Fibroblast of skin of back (primary cell): ENCODE measurements around the gene THBS4.

Experiments used
- DNase-seq: peaks from one replicate; pipeline ENCODE4 v3.0.0-alpha.2; 2013

The THBS4 gene

GRCh38 chr5:80117446-80117845, 82.3 kb downstream of the THBS4 start:
- DNase-seq, result no peak

- no peak for DNase-seq
These were observed 84.2 kb downstream of the THBS4 start for GRCh38 chr5:80119372-80119771.

- no peak for DNase-seq
These were observed 87.4 kb downstream of the THBS4 start for GRCh38 chr5:80122579-80122978.

GRCh38 chr5:80124121-80124918, 89.2 kb downstream of the THBS4 start:
- no peak for DNase-seq

GRCh38 chr5:80125022-80125961, 90.1 kb downstream of the THBS4 start:
- no peak for DNase-seq

GRCh38 chr5:80125962-80126480, 90.9 kb downstream of the THBS4 start:
- DNase-seq, result peak; percentile 72

- no peak for DNase-seq
These were observed 92.0 kb downstream of the THBS4 start for GRCh38 chr5:80127116-80127552.

- peak; percentile 53 for DNase-seq
These were observed 93.0 kb downstream of the THBS4 start for GRCh38 chr5:80128141-80128540.

- no peak for DNase-seq
These were observed 94.0 kb downstream of the THBS4 start for GRCh38 chr5:80129146-80129545.
